Neural cell (in vitro differentiated cells): ENCODE results near the gene RAB27B.

ENCODE experiments used
- EP300 ChIP-seq: fragments of 450-650 bp; conservative IDR thresholded peaks from 2 replicates; pipeline ENCODE4 v1.6.1; 2014; ENCODE audit warnings: antibody characterized with exemption, mild to moderate bottlenecking, moderate library complexity; ENCODE audit not compliant: poor library complexity, severe bottlenecking
- EZH2 ChIP-seq: fragments of 200-600, 300-800 bp; shearing (Covaris generic), sonication (generic); IDR thresholded peaks from 2 replicates; pipeline ENCODE4 v1.6.1; 2014; ENCODE audit warnings: antibody characterized with exemption, low read length, borderline replicate concordance, mild to moderate bottlenecking; ENCODE audit not compliant: insufficient read depth, poor library complexity, severe bottlenecking
- MXI1 ChIP-seq: fragments of 450-650 bp; conservative IDR thresholded peaks from 2 replicates; pipeline ENCODE4 v1.6.1; 2014; ENCODE audit warnings: antibody characterized with exemption, mild to moderate bottlenecking; ENCODE audit not compliant: poor library complexity, severe bottlenecking
- POLR2AphosphoS5 ChIP-seq: IDR thresholded peaks from 2 replicates; pipeline ENCODE4 v1.6.1; 2012
- RAD21 ChIP-seq: fragments of 450-650 bp; conservative IDR thresholded peaks from 2 replicates; pipeline ENCODE4 v1.6.1; 2014; ENCODE audit warnings: antibody characterized with exemption, mild to moderate bottlenecking, moderate library complexity
- SMC3 ChIP-seq: fragments of 450-650 bp; conservative IDR thresholded peaks from 2 replicates; pipeline ENCODE4 v1.6.1; 2014; ENCODE audit warnings: antibody characterized with exemption, mild to moderate bottlenecking, moderate library complexity; ENCODE audit not compliant: poor library complexity
- TAF1 ChIP-seq: IDR thresholded peaks from 2 replicates; pipeline ENCODE4 v1.6.1; 2012; ENCODE audit warnings: low read depth
- TF ChIP-seq, protein P1 (sequence below): fragments of 450-650 bp; IDR thresholded peaks from 2 replicates; pipeline ENCODE4 v1.5.1; 2014; ENCODE audit warnings: antibody characterized with exemption, mild to moderate bottlenecking, moderate library complexity; ENCODE audit not compliant: poor library complexity, severe bottlenecking
- TF ChIP-seq, protein P2 (sequence below): IDR thresholded peaks from 2 replicates; pipeline ENCODE4 v1.6.1; 2012; ENCODE audit warnings: borderline replicate concordance

GRCh38 chr18:54791657-54792056 lies 36.6 kb upstream of the RAB27B start:
- TF ChIP-seq, protein P1, sequence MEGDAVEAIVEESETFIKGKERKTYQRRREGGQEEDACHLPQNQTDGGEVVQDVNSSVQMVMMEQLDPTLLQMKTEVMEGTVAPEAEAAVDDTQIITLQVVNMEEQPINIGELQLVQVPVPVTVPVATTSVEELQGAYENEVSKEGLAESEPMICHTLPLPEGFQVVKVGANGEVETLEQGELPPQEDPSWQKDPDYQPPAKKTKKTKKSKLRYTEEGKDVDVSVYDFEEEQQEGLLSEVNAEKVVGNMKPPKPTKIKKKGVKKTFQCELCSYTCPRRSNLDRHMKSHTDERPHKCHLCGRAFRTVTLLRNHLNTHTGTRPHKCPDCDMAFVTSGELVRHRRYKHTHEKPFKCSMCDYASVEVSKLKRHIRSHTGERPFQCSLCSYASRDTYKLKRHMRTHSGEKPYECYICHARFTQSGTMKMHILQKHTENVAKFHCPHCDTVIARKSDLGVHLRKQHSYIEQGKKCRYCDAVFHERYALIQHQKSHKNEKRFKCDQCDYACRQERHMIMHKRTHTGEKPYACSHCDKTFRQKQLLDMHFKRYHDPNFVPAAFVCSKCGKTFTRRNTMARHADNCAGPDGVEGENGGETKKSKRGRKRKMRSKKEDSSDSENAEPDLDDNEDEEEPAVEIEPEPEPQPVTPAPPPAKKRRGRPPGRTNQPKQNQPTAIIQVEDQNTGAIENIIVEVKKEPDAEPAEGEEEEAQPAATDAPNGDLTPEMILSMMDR: no peak
- TF ChIP-seq TAF1: no peak
- no peak for TF ChIP-seq EZH2
- TF ChIP-seq, protein P2, sequence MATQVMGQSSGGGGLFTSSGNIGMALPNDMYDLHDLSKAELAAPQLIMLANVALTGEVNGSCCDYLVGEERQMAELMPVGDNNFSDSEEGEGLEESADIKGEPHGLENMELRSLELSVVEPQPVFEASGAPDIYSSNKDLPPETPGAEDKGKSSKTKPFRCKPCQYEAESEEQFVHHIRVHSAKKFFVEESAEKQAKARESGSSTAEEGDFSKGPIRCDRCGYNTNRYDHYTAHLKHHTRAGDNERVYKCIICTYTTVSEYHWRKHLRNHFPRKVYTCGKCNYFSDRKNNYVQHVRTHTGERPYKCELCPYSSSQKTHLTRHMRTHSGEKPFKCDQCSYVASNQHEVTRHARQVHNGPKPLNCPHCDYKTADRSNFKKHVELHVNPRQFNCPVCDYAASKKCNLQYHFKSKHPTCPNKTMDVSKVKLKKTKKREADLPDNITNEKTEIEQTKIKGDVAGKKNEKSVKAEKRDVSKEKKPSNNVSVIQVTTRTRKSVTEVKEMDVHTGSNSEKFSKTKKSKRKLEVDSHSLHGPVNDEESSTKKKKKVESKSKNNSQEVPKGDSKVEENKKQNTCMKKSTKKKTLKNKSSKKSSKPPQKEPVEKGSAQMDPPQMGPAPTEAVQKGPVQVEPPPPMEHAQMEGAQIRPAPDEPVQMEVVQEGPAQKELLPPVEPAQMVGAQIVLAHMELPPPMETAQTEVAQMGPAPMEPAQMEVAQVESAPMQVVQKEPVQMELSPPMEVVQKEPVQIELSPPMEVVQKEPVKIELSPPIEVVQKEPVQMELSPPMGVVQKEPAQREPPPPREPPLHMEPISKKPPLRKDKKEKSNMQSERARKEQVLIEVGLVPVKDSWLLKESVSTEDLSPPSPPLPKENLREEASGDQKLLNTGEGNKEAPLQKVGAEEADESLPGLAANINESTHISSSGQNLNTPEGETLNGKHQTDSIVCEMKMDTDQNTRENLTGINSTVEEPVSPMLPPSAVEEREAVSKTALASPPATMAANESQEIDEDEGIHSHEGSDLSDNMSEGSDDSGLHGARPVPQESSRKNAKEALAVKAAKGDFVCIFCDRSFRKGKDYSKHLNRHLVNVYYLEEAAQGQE: no peak
- no peak for TF ChIP-seq RAD21
- no peak for TF ChIP-seq EP300
- TF ChIP-seq POLR2AphosphoS5: no peak
- TF ChIP-seq MXI1: no peak
- no peak for TF ChIP-seq SMC3
